HG03558 (cell line): ENCODE measurements around the gene CLCN3.
"Not testable (repeated sequence)": the region's sequence is repeated elsewhere in the genome, so short reads cannot be mapped to it uniquely, and the experiment has no call there.

Experiments used
- ATAC-seq: cut with Tn5 transposase; IDR thresholded peaks from one replicate; pipeline ENCODE4 v1.9.1; 2021; ENCODE audit warnings: moderate number of reproducible peaks; ENCODE audit not compliant: unreplicated experiment; ENCODE audit errors: extremely low read depth

The CLCN3 gene

GRCh38 chr4:169758401-169758962 lies 138.1 kb downstream of the CLCN3 start:
- ATAC-seq: no peak

GRCh38 chr4:169761846-169762245 lies 141.5 kb downstream of the CLCN3 start:
- ATAC-seq: no peak

GRCh38 chr4:169765835-169766234 lies 145.5 kb downstream of the CLCN3 start:
- no peak for ATAC-seq

- no peak for ATAC-seq
These were observed 146.4 kb downstream of the CLCN3 start for GRCh38 chr4:169766741-169767140.

- ATAC-seq: no peak
These were observed 148.0 kb downstream of the CLCN3 start for GRCh38 chr4:169768385-169768784.

GRCh38 chr4:169770416-169770815 lies 150.0 kb downstream of the CLCN3 start:
- ATAC-seq: no peak

GRCh38 chr4:169771556-169772080 lies 151.2 kb downstream of the CLCN3 start:
- ATAC-seq: not testable (repeated sequence)
